C4-2B (cell line): ENCODE data around the gene RHEBL1.

Experiments
- ZFX ChIP-seq: fragments of 450-650 bp; IDR thresholded peaks from 2 replicates; pipeline ENCODE4 v1.6.1; 2017
- TF ChIP-seq, protein P1 (sequence below): fragments of 450-650 bp; conservative IDR thresholded peaks from 2 replicates; pipeline ENCODE4 v1.5.1; 2017; ENCODE audit warnings: mild to moderate bottlenecking

DNA sequence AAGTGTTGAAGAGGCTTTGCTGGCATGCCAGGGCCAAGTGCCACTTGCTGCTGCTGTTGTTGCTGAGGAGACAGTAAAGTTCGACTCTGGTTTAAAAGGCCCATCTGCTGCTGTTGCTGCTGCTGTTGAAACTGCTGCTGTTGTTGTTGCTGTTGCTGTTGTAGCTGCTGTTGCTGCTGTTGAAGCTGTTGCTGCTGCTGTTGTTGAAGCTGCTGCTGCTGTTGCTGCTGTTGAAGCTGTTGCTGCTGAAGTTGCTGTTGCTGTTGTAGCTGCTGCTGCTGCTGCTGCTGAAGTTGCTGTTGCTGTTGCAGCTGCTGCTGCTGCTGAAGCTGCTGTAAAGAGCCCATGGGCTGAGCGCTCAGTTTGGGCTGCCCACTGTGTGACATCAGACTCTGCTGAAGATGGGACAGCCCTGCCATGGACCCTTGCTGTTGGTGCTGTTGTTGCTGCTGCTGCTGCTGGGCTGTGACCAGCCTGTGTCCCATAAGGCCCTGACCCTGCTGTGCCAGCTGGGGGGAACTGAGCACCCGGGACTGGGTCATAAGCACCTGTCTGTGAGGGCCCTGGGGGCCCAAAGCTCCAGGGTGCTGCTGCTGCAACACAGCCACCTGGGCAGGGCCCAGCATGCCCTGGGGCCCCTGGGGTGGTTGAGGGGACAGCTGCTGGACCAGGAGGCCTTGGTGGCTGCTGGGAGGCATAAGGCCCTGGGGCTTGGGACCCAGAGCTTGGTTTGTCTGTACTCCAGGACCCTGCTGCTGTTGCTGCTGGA, 36.9 kb downstream of the RHEBL1 start:
- TF ChIP-seq, protein P1, sequence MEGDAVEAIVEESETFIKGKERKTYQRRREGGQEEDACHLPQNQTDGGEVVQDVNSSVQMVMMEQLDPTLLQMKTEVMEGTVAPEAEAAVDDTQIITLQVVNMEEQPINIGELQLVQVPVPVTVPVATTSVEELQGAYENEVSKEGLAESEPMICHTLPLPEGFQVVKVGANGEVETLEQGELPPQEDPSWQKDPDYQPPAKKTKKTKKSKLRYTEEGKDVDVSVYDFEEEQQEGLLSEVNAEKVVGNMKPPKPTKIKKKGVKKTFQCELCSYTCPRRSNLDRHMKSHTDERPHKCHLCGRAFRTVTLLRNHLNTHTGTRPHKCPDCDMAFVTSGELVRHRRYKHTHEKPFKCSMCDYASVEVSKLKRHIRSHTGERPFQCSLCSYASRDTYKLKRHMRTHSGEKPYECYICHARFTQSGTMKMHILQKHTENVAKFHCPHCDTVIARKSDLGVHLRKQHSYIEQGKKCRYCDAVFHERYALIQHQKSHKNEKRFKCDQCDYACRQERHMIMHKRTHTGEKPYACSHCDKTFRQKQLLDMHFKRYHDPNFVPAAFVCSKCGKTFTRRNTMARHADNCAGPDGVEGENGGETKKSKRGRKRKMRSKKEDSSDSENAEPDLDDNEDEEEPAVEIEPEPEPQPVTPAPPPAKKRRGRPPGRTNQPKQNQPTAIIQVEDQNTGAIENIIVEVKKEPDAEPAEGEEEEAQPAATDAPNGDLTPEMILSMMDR = no peak
- no peak for TF ChIP-seq ZFX
